GM10248 (cell line): ENCODE data around the gene CCNL2.
"Not testable (repeated sequence)": the region's sequence is repeated elsewhere in the genome, so short reads cannot be mapped to it uniquely, and the experiment has no call there.

Source experiments
- CTCF ChIA-PET: fragments of 300-600 bp; sonication (Branson Sonifier 250); formaldehyde crosslinking; extraction: SDS; loops from one replicate; lab custom pipeline; 2021; ENCODE audit warnings: antibody characterized with exemption; lab: Yijun Ruan, JAX
- POLR2A ChIA-PET: fragments of 350-650 bp; sonication (Branson Sonifier 250); formaldehyde crosslinking; extraction: SDS; loops from one replicate; lab custom pipeline; 2020; ENCODE audit warnings: antibody characterized with exemption; lab: Yijun Ruan, JAX
- DNase-seq: peaks from one replicate; pipeline ENCODE4 v3.0.0; 2012; ENCODE audit errors: extremely low spot score
- CTCF ChIP-seq: IDR thresholded peaks from 2 replicates; pipeline ENCODE4 v1.5.1; 2012; ENCODE audit warnings: mild to moderate bottlenecking, low read depth; ENCODE audit errors: extremely low read depth, missing control alignments, control extremely low read depth

CCNL2 gene

GRCh38 chr1:1373815-1374588 lies 25.1 kb downstream of the CCNL2 start:
- no peak for DNase-seq
- no peak for TF ChIP-seq CTCF
- POLR2A ChIA-PET, result no interaction called here
- CTCF ChIA-PET, result interaction anchor here (0.7 to 3.7 kb wide), 5 partner anchors 17 to 64 kb away, joined by 3 to 20 read pairs (median 4); partner anchors contain the start of gene CCNL2

GRCh38 chr1:1373051-1373814 lies 25.9 kb downstream of the CCNL2 start:
- no peak for TF ChIP-seq CTCF
- POLR2A ChIA-PET, result no interaction called here
- CTCF ChIA-PET, result interaction anchor here (0.7 to 4.0 kb wide), 14 partner anchors 10 to 132 kb away, joined by 3 to 29 read pairs (median 6); partner anchors contain the start of gene CCNL2
- no peak for DNase-seq

GRCh38 chr1:1371746-1372711 lies 27.1 kb downstream of the CCNL2 start:
- ChIA-PET CTCF (interaction anchor here (0.6 to 4.0 kb wide), 27 partner anchors 9 to 387 kb away, joined by 3 to 29 read pairs (median 4); partner anchors contain the start of genes CCNL2, MRPL20, MXRA8 and UBE2J2), POLR2A (interaction anchor here (0.9 kb wide), 1 partner anchor 27 kb away, joined by 4 read pairs; the partner anchor contains the start of gene CCNL2)
- TF ChIP-seq CTCF, result peak; percentile 92
- peak; percentile 90 for DNase-seq

GRCh38 chr1:1371364-1371745 lies 27.8 kb downstream of the CCNL2 start:
- ChIA-PET POLR2A (no interaction called here), CTCF (interaction anchor here (0.8 to 4.0 kb wide), 21 partner anchors 8 to 387 kb away, joined by 3 to 29 read pairs (median 4); partner anchors contain the start of genes CCNL2, MRPL20, MXRA8 and UBE2J2)
- TF ChIP-seq CTCF, result no peak

GRCh38 chr1:1370771-1371300 lies 28.3 kb downstream of the CCNL2 start:
- no peak for TF ChIP-seq CTCF
- DNase-seq, result no peak
- CTCF ChIA-PET, result interaction anchor here (1.1 to 4.0 kb wide), 12 partner anchors 8 to 386 kb away, joined by 3 to 29 read pairs (median 5); partner anchors contain the start of genes CCNL2, MRPL20 and MXRA8
- POLR2A ChIA-PET, result no interaction called here

More at GRCh38 chr1:1371364-1371745, 27.8 kb downstream of the CCNL2 start:
- DNase-seq, result no peak

GRCh38 chr1:1370094-1370493 lies 29.0 kb downstream of the CCNL2 start:
- CTCF ChIA-PET, result interaction anchor here (0.9 to 4.0 kb wide), 4 partner anchors 17 to 34 kb away, joined by 3 to 29 read pairs (median 4); no protein-coding TSS in a partner anchor
- DNase-seq, POLR2A ChIA-PET: not testable (repeated sequence)
